HUES48 (cell line): ENCODE measurements around the gene KRT38.

Experiments
- H3K27ac ChIP-seq: one replicate; pipeline ENCODE4 v1.7.0; 2013; ENCODE audit warnings: low read depth, low read length, inconsistent platforms
- H3K27me3 ChIP-seq: 2 replicates; pipeline ENCODE4 v1.6.1; 2013; ENCODE audit warnings: mild to moderate bottlenecking, low read length; ENCODE audit not compliant: control insufficient read depth, insufficient read depth
- H3K36me3 ChIP-seq: 2 replicates; pipeline ENCODE4 v1.6.1; 2013; ENCODE audit warnings: low read length; ENCODE audit not compliant: control insufficient read depth, insufficient read depth
- H3K4me1 ChIP-seq: 2 replicates; pipeline ENCODE4 v1.6.1; 2013; ENCODE audit warnings: mild to moderate bottlenecking, low read length; ENCODE audit not compliant: control insufficient read depth, insufficient read depth
- H3K4me3 ChIP-seq: 2 replicates; pipeline ENCODE4 v1.5.1; 2013; ENCODE audit warnings: mild to moderate bottlenecking, low read depth, low read length
- H3K9ac ChIP-seq: 2 replicates; pipeline ENCODE4 v1.6.1; 2013; ENCODE audit warnings: mild to moderate bottlenecking, low read depth, low read length, moderate library complexity
- H3K9me3 ChIP-seq: 2 replicates; pipeline ENCODE4 v1.6.1; 2013; ENCODE audit warnings: low read length; ENCODE audit not compliant: control insufficient read depth, insufficient read depth

The KRT38 gene

GRCh38 chr17:41440531-41441033, at the start of gene KRT38:
Gene KRT38, minus strand, starts transcription at chr17:41440983. Its CDS starts 62 bp downstream, at chr17:41440921.
- peaks cover 3% of the 10 kb centered on the region; the same call in 1 of the 2 replicates for H3K4me1 ChIP-seq
- no peaks in the 10 kb centered on the region for H3K27me3 ChIP-seq
- H3K9ac ChIP-seq = no peak within 1 kb of the TSS
- no peak within 1 kb of the TSS for H3K27ac ChIP-seq
- H3K4me3 ChIP-seq = no peak within 1 kb of the TSS
- no peaks in the 10 kb centered on the region for H3K36me3 ChIP-seq
- no peaks in the 10 kb centered on the region for H3K9me3 ChIP-seq

- Histone ChIP-seq H3K9me3 (no peaks in the 10 kb centered on the region), H3K36me3 (no peaks in the 10 kb centered on the region), H3K27me3 (no peaks in the 10 kb centered on the region; the same call in 1 of the 2 replicates), H3K9ac (no peak within 1 kb of the TSS), H3K4me3 (no peak within 1 kb of the TSS), H3K4me1 (no peaks in the 10 kb centered on the region), H3K27ac (no peak within 1 kb of the TSS)
These were observed 48.7 kb upstream of the KRT38 start, which contains the start of gene KRT36 for GRCh38 chr17:41489531-41489930. Gene KRT36, minus strand, starts transcription at chr17:41489910. Its CDS starts 46 bp downstream, at chr17:41489864.

- Histone ChIP-seq H3K4me1 (no peaks in the 10 kb centered on the region), H3K36me3 (no peaks in the 10 kb centered on the region), H3K27me3 (no peaks in the 10 kb centered on the region; the same call in 1 of the 2 replicates), H3K9ac (no peak overlapping the region), H3K4me3 (no peak overlapping the region), H3K9me3 (no peaks in the 10 kb centered on the region), H3K27ac (no peak overlapping the region)
These were observed 46.2 kb upstream of the KRT38 start for GRCh38 chr17:41486809-41487530.

GRCh38 chr17:41486316-41486715, 45.5 kb upstream of the KRT38 start:
- Histone ChIP-seq H3K9me3 (no peaks in the 10 kb centered on the region), H3K27ac (no peak overlapping the region), H3K4me3 (no peak overlapping the region), H3K9ac (no peak overlapping the region), H3K36me3 (no peaks in the 10 kb centered on the region), H3K4me1 (no peaks in the 10 kb centered on the region), H3K27me3 (no peaks in the 10 kb centered on the region; the same call in 1 of the 2 replicates)

GRCh38 chr17:41484920-41485904, 44.4 kb upstream of the KRT38 start:
- Histone ChIP-seq H3K27ac (no peak overlapping the region), H3K27me3 (no peaks in the 10 kb centered on the region; the same call in 1 of the 2 replicates), H3K36me3 (no peaks in the 10 kb centered on the region), H3K9me3 (no peaks in the 10 kb centered on the region), H3K4me3 (no peak overlapping the region), H3K4me1 (no peaks in the 10 kb centered on the region), H3K9ac (no peak overlapping the region)

GRCh38 chr17:41483991-41484826, 43.4 kb upstream of the KRT38 start:
- H3K9ac ChIP-seq = no peak overlapping the region
- no peaks in the 10 kb centered on the region; the same call in 1 of the 2 replicates for H3K27me3 ChIP-seq
- H3K4me3 ChIP-seq = no peak overlapping the region
- H3K9me3 ChIP-seq = no peaks in the 10 kb centered on the region
- no peak overlapping the region for H3K27ac ChIP-seq
- H3K36me3 ChIP-seq = no peaks in the 10 kb centered on the region
- no peaks in the 10 kb centered on the region for H3K4me1 ChIP-seq

GRCh38 chr17:41483531-41483930, 42.7 kb upstream of the KRT38 start:
- no peaks in the 10 kb centered on the region for H3K9me3 ChIP-seq
- H3K27me3 ChIP-seq = no peaks in the 10 kb centered on the region; the same call in 1 of the 2 replicates
- H3K27ac ChIP-seq = no peak overlapping the region
- H3K4me3 ChIP-seq = no peak overlapping the region
- H3K9ac ChIP-seq = no peak overlapping the region
- no peaks in the 10 kb centered on the region for H3K36me3 ChIP-seq
- H3K4me1 ChIP-seq = no peaks in the 10 kb centered on the region

- no peaks in the 10 kb centered on the region for H3K4me1 ChIP-seq
- no peaks in the 10 kb centered on the region for H3K36me3 ChIP-seq
- no peak within 1 kb of the TSS for H3K27ac ChIP-seq
- no peaks in the 10 kb centered on the region for H3K9me3 ChIP-seq
- no peaks in the 10 kb centered on the region for H3K27me3 ChIP-seq
- no peak within 1 kb of the TSS for H3K9ac ChIP-seq
- H3K4me3 ChIP-seq = no peak within 1 kb of the TSS
These were observed 40.3 kb upstream of the KRT38 start, which contains the start of gene KRT35 for GRCh38 chr17:41481036-41481435. Gene KRT35, minus strand, starts transcription at chr17:41481151. Its CDS starts 54 bp downstream, at chr17:41481097.

GRCh38 chr17:41480581-41480980, 39.8 kb upstream of the KRT38 start:
- H3K27me3 ChIP-seq = no peaks in the 10 kb centered on the region
- H3K4me3 ChIP-seq = no peak overlapping the region

GRCh38 chr17:41480136-41480535, 39.4 kb upstream of the KRT38 start:
- H3K4me3 ChIP-seq = no peak overlapping the region
- H3K9ac ChIP-seq = no peak overlapping the region
- no peaks in the 10 kb centered on the region for H3K36me3 ChIP-seq
- no peaks in the 10 kb centered on the region for H3K27me3 ChIP-seq
- H3K4me1 ChIP-seq = no peaks in the 10 kb centered on the region
- no peaks in the 10 kb centered on the region for H3K9me3 ChIP-seq
- no peak overlapping the region for H3K27ac ChIP-seq

More at GRCh38 chr17:41480581-41480980, 39.8 kb upstream of the KRT38 start:
- Histone ChIP-seq H3K27ac (no peak overlapping the region), H3K4me1 (no peaks in the 10 kb centered on the region), H3K9me3 (no peaks in the 10 kb centered on the region), H3K36me3 (no peaks in the 10 kb centered on the region), H3K9ac (no peak overlapping the region)
